Measurements from ENCODE around the gene NFE2L1. TPM values are rescaled to one million over a fixed set of nuclear protein-coding genes. Genes with fewer than 3 reads are reported as not detected.
A peak's percentile ranks its signal among the peaks of the same experiment; 100 is the strongest.

Gene NFE2L1
- total RNA-seq, 4 donors from 2014 or later = 164 to 281 (median 264) TPM

DNA sequence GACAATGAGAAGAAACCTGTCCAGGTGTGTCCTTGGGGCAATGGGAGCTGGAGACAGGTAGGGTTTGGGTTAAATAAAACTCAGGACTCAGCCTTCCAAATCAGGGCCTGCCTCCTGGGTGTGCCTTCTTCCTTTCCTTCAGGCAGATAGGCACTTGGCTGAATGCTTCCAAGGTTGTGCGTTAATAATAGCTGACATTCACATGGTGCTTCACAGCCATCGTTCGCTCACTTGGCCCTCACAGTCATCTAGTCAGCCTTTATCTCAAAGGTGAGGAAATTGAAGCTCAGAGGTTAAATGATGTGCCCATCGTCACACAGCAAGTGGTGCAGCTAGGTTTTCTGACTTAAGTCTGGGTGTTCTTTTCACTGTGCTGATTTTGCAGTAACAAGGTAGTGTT is 9.5 kb downstream of the NFE2L1 start:
- DNase-seq (ENCODE audit: extremely low spot score) = no peak
- H3K36me3 ChIP-seq = peaks cover 58 to 86% (median 77%) of the 10 kb centered on the region in 4 donors

DNA sequence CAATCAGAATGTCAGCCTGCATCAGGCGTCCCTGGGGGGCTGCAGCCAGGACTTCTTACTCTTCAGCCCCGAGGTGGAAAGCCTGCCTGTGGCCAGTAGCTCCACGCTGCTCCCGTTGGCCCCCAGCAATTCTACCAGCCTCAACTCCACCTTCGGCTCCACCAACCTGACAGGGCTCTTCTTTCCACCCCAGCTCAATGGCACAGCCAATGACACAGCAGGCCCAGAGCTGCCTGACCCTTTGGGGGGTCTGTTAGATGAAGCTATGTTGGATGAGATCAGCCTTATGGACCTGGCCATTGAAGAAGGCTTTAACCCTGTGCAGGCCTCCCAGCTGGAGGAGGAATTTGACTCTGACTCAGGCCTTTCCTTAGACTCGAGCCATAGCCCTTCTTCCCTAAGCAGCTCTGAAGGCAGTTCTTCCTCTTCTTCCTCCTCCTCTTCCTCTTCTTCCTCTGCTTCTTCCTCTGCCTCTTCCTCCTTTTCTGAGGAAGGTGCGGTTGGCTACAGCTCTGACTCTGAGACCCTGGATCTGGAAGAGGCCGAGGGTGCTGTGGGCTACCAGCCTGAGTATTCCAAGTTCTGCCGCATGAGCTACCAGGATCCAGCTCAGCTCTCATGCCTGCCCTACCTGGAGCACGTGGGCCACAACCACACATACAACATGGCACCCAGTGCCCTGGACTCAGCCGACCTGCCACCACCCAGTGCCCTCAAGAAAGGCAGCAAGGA is 10.4 kb downstream of the NFE2L1 start:
- H3K9me3 ChIP-seq = no peaks in the 10 kb centered on the region
- peaks cover 45 to 77% (median 51%) of the 10 kb centered on the region in 4 donors for H3K4me1 ChIP-seq
- DNase-seq (ENCODE audit: extremely low spot score) = no peak
- WGBS = 76% methylated on average over 11 of the region's 11 CpGs
- no peaks in the 10 kb centered on the region for H3K27me3 ChIP-seq
- intact Hi-C loops (cut with DNase I) = no loop called here
- TF ChIP-seq POLR2A (IDR thresholded peaks at IDR 0.05; ENCODE audit: low read depth) = no peak
- peak overlapping the region in 1 of 4 donors; percentile 14 for H3K27ac ChIP-seq (replicated peaks in 1 of 4)
- no peak overlapping the region for H3K4me3 ChIP-seq
- peaks cover 66 to 92% (median 84%) of the 10 kb centered on the region in 4 donors for H3K36me3 ChIP-seq

More for the DNA sequence above, 9.5 kb downstream of the NFE2L1 start:
- peaks cover 54 to 85% (median 59%) of the 10 kb centered on the region in 4 donors for H3K4me1 ChIP-seq
- 81% methylated on average over 4 of the region's 4 CpGs for WGBS
- no peak overlapping the region for H3K4me3 ChIP-seq
- peak overlapping the region in 1 of 4 donors; percentile 39 for H3K27ac ChIP-seq (replicated peaks in 1 of 4)
- intact Hi-C loops (cut with DNase I) = no loop called here
- no peaks in the 10 kb centered on the region for H3K9me3 ChIP-seq
- H3K27me3 ChIP-seq = no peaks in the 10 kb centered on the region
- TF ChIP-seq, protein P1, sequence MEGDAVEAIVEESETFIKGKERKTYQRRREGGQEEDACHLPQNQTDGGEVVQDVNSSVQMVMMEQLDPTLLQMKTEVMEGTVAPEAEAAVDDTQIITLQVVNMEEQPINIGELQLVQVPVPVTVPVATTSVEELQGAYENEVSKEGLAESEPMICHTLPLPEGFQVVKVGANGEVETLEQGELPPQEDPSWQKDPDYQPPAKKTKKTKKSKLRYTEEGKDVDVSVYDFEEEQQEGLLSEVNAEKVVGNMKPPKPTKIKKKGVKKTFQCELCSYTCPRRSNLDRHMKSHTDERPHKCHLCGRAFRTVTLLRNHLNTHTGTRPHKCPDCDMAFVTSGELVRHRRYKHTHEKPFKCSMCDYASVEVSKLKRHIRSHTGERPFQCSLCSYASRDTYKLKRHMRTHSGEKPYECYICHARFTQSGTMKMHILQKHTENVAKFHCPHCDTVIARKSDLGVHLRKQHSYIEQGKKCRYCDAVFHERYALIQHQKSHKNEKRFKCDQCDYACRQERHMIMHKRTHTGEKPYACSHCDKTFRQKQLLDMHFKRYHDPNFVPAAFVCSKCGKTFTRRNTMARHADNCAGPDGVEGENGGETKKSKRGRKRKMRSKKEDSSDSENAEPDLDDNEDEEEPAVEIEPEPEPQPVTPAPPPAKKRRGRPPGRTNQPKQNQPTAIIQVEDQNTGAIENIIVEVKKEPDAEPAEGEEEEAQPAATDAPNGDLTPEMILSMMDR (IDR thresholded peaks at IDR 0.05) = no peak
- TF ChIP-seq EP300 (IDR thresholded peaks at IDR 0.05) (no peak), POLR2AphosphoS5 (IDR thresholded peaks at IDR 0.05) (no peak), POLR2A (IDR thresholded peaks at IDR 0.05; ENCODE audit: low read depth) (no peak)

DNA sequence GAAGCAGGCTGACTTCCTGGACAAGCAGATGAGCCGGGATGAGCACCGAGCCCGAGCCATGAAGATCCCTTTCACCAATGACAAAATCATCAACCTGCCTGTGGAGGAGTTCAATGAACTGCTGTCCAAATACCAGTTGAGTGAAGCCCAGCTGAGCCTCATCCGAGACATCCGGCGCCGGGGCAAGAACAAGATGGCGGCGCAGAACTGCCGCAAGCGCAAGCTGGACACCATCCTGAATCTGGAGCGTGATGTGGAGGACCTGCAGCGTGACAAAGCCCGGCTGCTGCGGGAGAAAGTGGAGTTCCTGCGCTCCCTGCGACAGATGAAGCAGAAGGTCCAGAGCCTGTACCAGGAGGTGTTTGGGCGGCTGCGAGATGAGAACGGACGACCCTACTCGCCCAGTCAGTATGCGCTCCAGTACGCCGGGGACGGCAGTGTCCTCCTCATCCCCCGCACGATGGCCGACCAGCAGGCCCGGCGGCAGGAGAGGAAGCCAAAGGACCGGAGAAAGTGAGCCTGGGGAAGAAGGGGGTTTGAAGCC is 11.0 kb downstream of the NFE2L1 start:
- Histone ChIP-seq H3K27me3 (no peaks in the 10 kb centered on the region), H3K4me1 (peaks cover 38 to 77% (median 49%) of the 10 kb centered on the region in 4 donors), H3K27ac (replicated peaks in 1 of 4) (peak overlapping the region in 3 of 4 donors; percentile 11 to 45 (median 31)), H3K4me3 (no peak overlapping the region), H3K9me3 (no peaks in the 10 kb centered on the region), H3K36me3 (peaks cover 66 to 97% (median 88%) of the 10 kb centered on the region in 4 donors)
- whole genome bisulfite sequencing = 88% methylated on average over 27 of the region's 32 CpGs
- intact Hi-C loops (cut with DNase I) = no loop called here
- TF ChIP-seq POLR2A (IDR thresholded peaks at IDR 0.05; ENCODE audit: low read depth) = no peak
- DNase-seq (ENCODE audit: extremely low spot score) = no peak

DNA sequence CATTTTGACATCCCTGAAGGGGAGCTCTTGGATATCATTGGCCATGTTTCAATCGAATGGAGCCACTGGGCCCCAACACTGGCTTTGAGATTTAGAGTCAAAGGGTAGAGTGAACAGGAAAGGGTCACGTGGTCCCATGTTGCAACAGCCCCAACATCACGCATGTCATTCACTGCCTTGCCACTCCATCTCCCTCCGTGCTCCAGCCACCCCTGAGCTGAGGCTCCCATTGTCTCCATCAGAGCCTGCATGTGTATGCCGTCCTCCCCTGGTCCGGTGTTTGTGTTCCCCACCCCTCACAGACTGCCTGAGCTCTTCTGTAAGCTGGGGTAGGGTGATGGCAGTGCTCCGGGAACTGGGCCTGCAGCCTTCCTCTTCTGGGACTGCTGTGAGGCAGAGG is 12.1 kb downstream of the NFE2L1 start:
- DNase-seq (ENCODE audit: extremely low spot score) = no peak
- no peaks in the 10 kb centered on the region for H3K9me3 ChIP-seq
- intact Hi-C loops (cut with DNase I) = no loop called here
- H3K4me3 ChIP-seq = no peak overlapping the region
- H3K4me1 ChIP-seq = peaks cover 33 to 75% (median 43%) of the 10 kb centered on the region in 4 donors
- peaks cover 66 to 96% (median 94%) of the 10 kb centered on the region in 4 donors for H3K36me3 ChIP-seq
- no peaks in the 10 kb centered on the region for H3K27me3 ChIP-seq
- H3K27ac ChIP-seq (replicated peaks in 1 of 4) = peak overlapping the region; percentile 1 to 45 (median 22)
- WGBS = 56% methylated on average over 7 of the region's 7 CpGs
- TF ChIP-seq EP300 (IDR thresholded peaks at IDR 0.05) (no peak), POLR2A (IDR thresholded peaks at IDR 0.05; ENCODE audit: low read depth) (no peak), POLR2AphosphoS5 (IDR thresholded peaks at IDR 0.05) (no peak)
- TF ChIP-seq, protein P1 (IDR thresholded peaks at IDR 0.05) = no peak

DNA sequence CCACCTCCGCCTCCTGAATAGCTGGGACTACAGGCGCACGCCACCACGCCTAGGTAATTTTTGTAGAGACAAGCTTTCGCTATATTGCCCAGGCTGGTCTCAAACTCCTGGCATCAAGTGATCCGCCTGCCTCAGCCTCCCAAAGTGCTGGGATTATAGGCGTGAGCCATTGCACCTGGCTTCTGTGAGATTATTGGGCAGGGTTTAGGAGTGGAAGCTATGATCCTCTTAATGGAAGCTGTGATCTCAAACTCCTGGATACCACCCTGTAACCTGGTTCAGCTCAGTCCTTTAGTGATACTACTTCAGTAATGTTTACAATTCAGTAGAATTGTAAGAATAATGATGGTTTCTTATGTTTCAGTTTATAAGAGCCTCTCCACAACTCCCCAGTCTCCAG is 14.1 kb downstream of the NFE2L1 start:
- Histone ChIP-seq H3K4me1 (peaks cover 23 to 67% (median 41%) of the 10 kb centered on the region in 4 donors), H3K9me3 (no peaks in the 10 kb centered on the region), H3K27ac (replicated peaks in 1 of 4) (peak overlapping the region; percentile 44 to 58 (median 51)), H3K4me3 (no peak overlapping the region), H3K27me3 (no peaks in the 10 kb centered on the region), H3K36me3 (peaks cover 53 to 93% (median 88%) of the 10 kb centered on the region in 4 donors)
- no peak for DNase-seq (ENCODE audit: extremely low spot score)
- intact Hi-C loops (cut with DNase I) = no loop called here
- WGBS = 93% methylated on average over 7 of the region's 7 CpGs
- peak in 1 of 2 donors; percentile 20 for TF ChIP-seq POLR2AphosphoS5 (IDR thresholded peaks at IDR 0.05)
- no peak for TF ChIP-seq EP300 (IDR thresholded peaks at IDR 0.05)

DNA sequence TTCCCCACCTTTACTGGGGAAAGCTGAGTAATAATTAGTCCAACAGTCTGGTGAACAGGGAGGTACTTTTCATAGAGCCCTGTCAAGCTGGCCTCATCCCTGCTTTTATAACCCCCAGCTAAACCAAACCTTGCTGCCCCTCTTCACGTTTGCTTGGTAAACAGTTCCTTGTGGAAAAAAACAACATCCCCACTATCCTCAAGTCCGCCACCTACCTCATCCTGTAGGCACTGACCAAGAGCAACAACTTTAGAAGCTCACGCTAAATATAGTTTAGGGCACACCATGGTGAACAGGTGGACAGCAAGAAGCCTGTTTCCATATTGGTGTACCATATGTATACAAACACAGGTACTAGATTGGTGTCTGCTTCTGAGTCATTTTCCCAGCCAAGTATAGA is 16.5 kb downstream of the NFE2L1 start:
- peaks cover 37 to 91% (median 81%) of the 10 kb centered on the region in 4 donors for H3K36me3 ChIP-seq
- no peaks in the 10 kb centered on the region for H3K27me3 ChIP-seq
- H3K9me3 ChIP-seq = no peaks in the 10 kb centered on the region
- DNase-seq (ENCODE audit: extremely low spot score) = no peak
- 74% methylated on average over 3 of the region's 3 CpGs for WGBS
- TF ChIP-seq POLR2A (IDR thresholded peaks at IDR 0.05; ENCODE audit: low read depth) (no peak), POLR2AphosphoS5 (IDR thresholded peaks at IDR 0.05) (no peak)
- H3K4me3 ChIP-seq = no peak overlapping the region
- peaks cover 16 to 57% (median 37%) of the 10 kb centered on the region in 4 donors for H3K4me1 ChIP-seq
- peak overlapping the region; percentile 19 to 55 (median 37) for H3K27ac ChIP-seq (replicated peaks in 1 of 4)
- intact Hi-C loops (cut with DNase I) = no loop called here
